ENCODE data around the gene C14orf93. TPM values are rescaled to one million over a fixed set of nuclear protein-coding genes. Genes with fewer than 3 reads are reported as not detected.
"Not testable (repeated sequence)": the region's sequence is repeated elsewhere in the genome, so short reads cannot be mapped to it uniquely, and the experiment has no call there.

C14orf93 gene
- total RNA-seq, 2 donors from 2014 or later, result 9.0 to 9.1 TPM

- H3K9me3 ChIP-seq (ENCODE audit: control insufficient read depth, low read length, poor library complexity, severe bottlenecking), result no peaks in the 10 kb centered on the region
- DNase-seq, result no peak
- Mint-ChIP-seq H3K4me1 (peaks cover 20% of the 10 kb centered on the region), H3K4me3 (no peak overlapping the region), H3K27ac (no peak overlapping the region), H3K36me3 (ENCODE audit: low read depth) (peaks cover 9% of the 10 kb centered on the region), H3K27me3 (no peaks in the 10 kb centered on the region)
- no peak for ATAC-seq
Observed at GRCh38 chr14:23021434-23021833, 11.5 kb upstream of the C14orf93 start.

GRCh38 chr14:23020143-23021128, 10.5 kb upstream of the C14orf93 start:
- Mint-ChIP-seq H3K27me3 (no peaks in the 10 kb centered on the region), H3K27ac (no peak overlapping the region), H3K36me3 (ENCODE audit: low read depth) (peaks cover 5% of the 10 kb centered on the region), H3K4me3 (no peak overlapping the region), H3K4me1 (peaks cover 20% of the 10 kb centered on the region)
- H3K9me3 ChIP-seq (ENCODE audit: control insufficient read depth, low read length, poor library complexity, severe bottlenecking), result no peaks in the 10 kb centered on the region
- ATAC-seq (no peak), DNase-seq (no peak)

GRCh38 chr14:23018107-23018506, 8.2 kb upstream of the C14orf93 start:
- Mint-ChIP-seq H3K36me3 (ENCODE audit: low read depth) (no peaks in the 10 kb centered on the region), H3K4me1 (peaks cover 8% of the 10 kb centered on the region), H3K4me3 (no peak overlapping the region), H3K27me3 (no peaks in the 10 kb centered on the region), H3K27ac (no peak overlapping the region)
- ATAC-seq, result no peak
- no peaks in the 10 kb centered on the region for H3K9me3 ChIP-seq (ENCODE audit: control insufficient read depth, low read length, poor library complexity, severe bottlenecking)
- no peak for DNase-seq

- no peak for DNase-seq
- H3K4me1 Mint-ChIP-seq, result peaks cover 6% of the 10 kb centered on the region
- H3K27me3 Mint-ChIP-seq, result no peaks in the 10 kb centered on the region
- H3K9me3 ChIP-seq (ENCODE audit: control insufficient read depth, low read length, poor library complexity, severe bottlenecking), result no peaks in the 10 kb centered on the region
- no peak overlapping the region for H3K27ac Mint-ChIP-seq
- no peak for ATAC-seq
- no peaks in the 10 kb centered on the region for H3K36me3 Mint-ChIP-seq (ENCODE audit: low read depth)
- H3K4me3 Mint-ChIP-seq, result no peak overlapping the region
Observed at GRCh38 chr14:23017091-23017490, 7.1 kb upstream of the C14orf93 start.

GRCh38 chr14:23015618-23016017, 5.7 kb upstream of the C14orf93 start:
- no peak for DNase-seq
- Mint-ChIP-seq H3K4me3 (no peak overlapping the region), H3K36me3 (ENCODE audit: low read depth) (no peaks in the 10 kb centered on the region)

GRCh38 chr14:23013749-23014054, 3.8 kb upstream of the C14orf93 start:
- H3K27me3 Mint-ChIP-seq; H3K9me3 ChIP-seq (ENCODE audit: control insufficient read depth, low read length, poor library complexity, severe bottlenecking); H3K36me3 Mint-ChIP-seq (ENCODE audit: low read depth); ATAC-seq; H3K27ac Mint-ChIP-seq; H3K4me3 Mint-ChIP-seq; DNase-seq: not testable (repeated sequence)
- peaks cover 11% of the 10 kb centered on the region for H3K4me1 Mint-ChIP-seq

More at GRCh38 chr14:23015618-23016017, 5.7 kb upstream of the C14orf93 start:
- no peaks in the 10 kb centered on the region for H3K9me3 ChIP-seq (ENCODE audit: control insufficient read depth, low read length, poor library complexity, severe bottlenecking)
- Mint-ChIP-seq H3K27ac (no peak overlapping the region), H3K27me3 (no peaks in the 10 kb centered on the region), H3K4me1 (peaks cover 6% of the 10 kb centered on the region)
- no peak for ATAC-seq

- Mint-ChIP-seq H3K27me3 (no peaks in the 10 kb centered on the region), H3K4me1 (peaks cover 15% of the 10 kb centered on the region), H3K36me3 (ENCODE audit: low read depth) (peaks cover 2% of the 10 kb centered on the region), H3K4me3 (no peak overlapping the region), H3K27ac (no peak overlapping the region)
- ATAC-seq (no peak), DNase-seq (no peak)
- H3K9me3 ChIP-seq (ENCODE audit: control insufficient read depth, low read length, poor library complexity, severe bottlenecking), result no peaks in the 10 kb centered on the region
Observed at GRCh38 chr14:23013054-23013748, 3.3 kb upstream of the C14orf93 start.

- H3K4me1 Mint-ChIP-seq, result peaks cover 15% of the 10 kb centered on the region
- DNase-seq (no peak), ATAC-seq (no peak)
- no peaks in the 10 kb centered on the region for H3K27me3 Mint-ChIP-seq
- peak overlapping the region; percentile 93 for H3K4me3 Mint-ChIP-seq
- no peaks in the 10 kb centered on the region for H3K9me3 ChIP-seq (ENCODE audit: control insufficient read depth, low read length, poor library complexity, severe bottlenecking)
- H3K36me3 Mint-ChIP-seq (ENCODE audit: low read depth), result peaks cover 2% of the 10 kb centered on the region
- H3K27ac Mint-ChIP-seq, result peak overlapping the region; percentile 96
Observed at GRCh38 chr14:23009483-23009938, 432 bp downstream of the C14orf93 start.

- no peaks in the 10 kb centered on the region for H3K27me3 Mint-ChIP-seq
- H3K36me3 Mint-ChIP-seq (ENCODE audit: low read depth), result peaks cover 2% of the 10 kb centered on the region
- no peak for DNase-seq
- H3K27ac Mint-ChIP-seq, result peak overlapping the region; percentile 96
- ATAC-seq, result no peak
- peaks cover 15% of the 10 kb centered on the region for H3K4me1 Mint-ChIP-seq
- H3K4me3 Mint-ChIP-seq, result peak overlapping the region; percentile 50
- H3K9me3 ChIP-seq (ENCODE audit: control insufficient read depth, low read length, poor library complexity, severe bottlenecking), result no peaks in the 10 kb centered on the region
Observed at GRCh38 chr14:23008831-23009230, 1.1 kb downstream of the C14orf93 start.

GRCh38 chr14:23006544-23007419, 3.2 kb downstream of the C14orf93 start:
- peak overlapping the region; percentile 95 for H3K4me3 Mint-ChIP-seq
- ATAC-seq (peak; percentile 95), DNase-seq (peak; percentile 94 to 95 (median 95))
- peaks cover 15% of the 10 kb centered on the region for H3K4me1 Mint-ChIP-seq
- no peaks in the 10 kb centered on the region for H3K9me3 ChIP-seq (ENCODE audit: control insufficient read depth, low read length, poor library complexity, severe bottlenecking)
- peaks cover 2% of the 10 kb centered on the region for H3K36me3 Mint-ChIP-seq (ENCODE audit: low read depth)
- peak overlapping the region; percentile 96 for H3K27ac Mint-ChIP-seq
- no peaks in the 10 kb centered on the region for H3K27me3 Mint-ChIP-seq

- no peak for DNase-seq
- Mint-ChIP-seq H3K27me3 (no peaks in the 10 kb centered on the region), H3K4me3 (peak overlapping the region; percentile 95), H3K4me1 (peaks cover 13% of the 10 kb centered on the region), H3K36me3 (ENCODE audit: low read depth) (peaks cover 2% of the 10 kb centered on the region), H3K27ac (peak overlapping the region; percentile 96)
- H3K9me3 ChIP-seq (ENCODE audit: control insufficient read depth, low read length, poor library complexity, severe bottlenecking), result no peaks in the 10 kb centered on the region
- ATAC-seq, result no peak
Observed at GRCh38 chr14:23006188-23006534, 3.8 kb downstream of the C14orf93 start.

- Mint-ChIP-seq H3K4me1 (peaks cover 12% of the 10 kb centered on the region), H3K27me3 (no peaks in the 10 kb centered on the region), H3K4me3 (peak overlapping the region; percentile 95), H3K27ac (peak overlapping the region; percentile 96), H3K36me3 (ENCODE audit: low read depth) (peaks cover 2% of the 10 kb centered on the region)
- ATAC-seq (no peak), DNase-seq (no peak)
- no peaks in the 10 kb centered on the region for H3K9me3 ChIP-seq (ENCODE audit: control insufficient read depth, low read length, poor library complexity, severe bottlenecking)
Observed at GRCh38 chr14:23005451-23006187, 4.3 kb downstream of the C14orf93 start.

Data from T-helper 17 cell (primary cell).